IPS-11a (cell line): ENCODE data around the gene CREB3L2.
"Not testable (repeated sequence)": the region's sequence is repeated elsewhere in the genome, so short reads cannot be mapped to it uniquely, and the experiment has no call there.

Experiments
- H3K4me3 ChIP-seq: one replicate; pipeline ENCODE4 v1.5.1; 2013; ENCODE audit warnings: low read depth, low read length, control low read depth

The CREB3L2 gene

GRCh38 chr7:138014201-138014600 lies 12.3 kb upstream of the CREB3L2 start:
- not testable (repeated sequence) for H3K4me3 ChIP-seq

- no peak overlapping the region for H3K4me3 ChIP-seq
Measured at GRCh38 chr7:138009350-138009653, 7.4 kb upstream of the CREB3L2 start.

GRCh38 chr7:138008588-138009349 lies 6.9 kb upstream of the CREB3L2 start:
- no peak overlapping the region for H3K4me3 ChIP-seq

- no peak overlapping the region for H3K4me3 ChIP-seq
Measured at GRCh38 chr7:138008019-138008587, 6.2 kb upstream of the CREB3L2 start.

- no peak overlapping the region for H3K4me3 ChIP-seq
Measured at GRCh38 chr7:138006106-138006505, 4.2 kb upstream of the CREB3L2 start.

- no peak overlapping the region for H3K4me3 ChIP-seq
Measured at GRCh38 chr7:138004936-138005335, 3.0 kb upstream of the CREB3L2 start.

- no peak overlapping the region for H3K4me3 ChIP-seq
Measured at GRCh38 chr7:138004046-138004445, 2.2 kb upstream of the CREB3L2 start.

- H3K4me3 ChIP-seq, result no peak overlapping the region
Measured at GRCh38 chr7:138002828-138003189, 923 bp upstream of the CREB3L2 start.

GRCh38 chr7:138002096-138002827 lies 376 bp upstream of the CREB3L2 start:
- peak overlapping the region; percentile 96 for H3K4me3 ChIP-seq

- H3K4me3 ChIP-seq, result peak overlapping the region; percentile 96
Measured at GRCh38 chr7:138000081-138000701, 1.7 kb downstream of the CREB3L2 start.

GRCh38 chr7:137999496-138000080 lies 2.3 kb downstream of the CREB3L2 start:
- H3K4me3 ChIP-seq, result peak overlapping the region; percentile 96

- no peak overlapping the region for H3K4me3 ChIP-seq
Measured at GRCh38 chr7:137998250-137998649, 3.6 kb downstream of the CREB3L2 start.

- no peak overlapping the region for H3K4me3 ChIP-seq
Measured at GRCh38 chr7:137996871-137997270, 5.0 kb downstream of the CREB3L2 start.

GRCh38 chr7:137996386-137996851 lies 5.5 kb downstream of the CREB3L2 start:
- H3K4me3 ChIP-seq, result no peak overlapping the region

GRCh38 chr7:137994216-137994615 lies 7.7 kb downstream of the CREB3L2 start:
- H3K4me3 ChIP-seq, result no peak overlapping the region

GRCh38 chr7:137993395-137993743 lies 8.5 kb downstream of the CREB3L2 start:
- no peak overlapping the region for H3K4me3 ChIP-seq

- H3K4me3 ChIP-seq, result no peak overlapping the region
Measured at GRCh38 chr7:137992550-137993394, 9.1 kb downstream of the CREB3L2 start.

GRCh38 chr7:137992104-137992549 lies 9.8 kb downstream of the CREB3L2 start:
- no peak overlapping the region for H3K4me3 ChIP-seq

- H3K4me3 ChIP-seq, result no peak overlapping the region
Measured at GRCh38 chr7:137990251-137990941, 11.5 kb downstream of the CREB3L2 start.

GRCh38 chr7:137989590-137989989 lies 12.3 kb downstream of the CREB3L2 start:
- no peak overlapping the region for H3K4me3 ChIP-seq
